ENCODE results near the gene TTPAL. TPM values are rescaled to one million over a fixed set of nuclear protein-coding genes. Genes with fewer than 3 reads are reported as not detected.

TTPAL gene
- total and polyA plus RNA-seq, 2 of the 4 experiments (the other 2 are of a cell fraction), result 8.2 to 18.1 TPM

DNA sequence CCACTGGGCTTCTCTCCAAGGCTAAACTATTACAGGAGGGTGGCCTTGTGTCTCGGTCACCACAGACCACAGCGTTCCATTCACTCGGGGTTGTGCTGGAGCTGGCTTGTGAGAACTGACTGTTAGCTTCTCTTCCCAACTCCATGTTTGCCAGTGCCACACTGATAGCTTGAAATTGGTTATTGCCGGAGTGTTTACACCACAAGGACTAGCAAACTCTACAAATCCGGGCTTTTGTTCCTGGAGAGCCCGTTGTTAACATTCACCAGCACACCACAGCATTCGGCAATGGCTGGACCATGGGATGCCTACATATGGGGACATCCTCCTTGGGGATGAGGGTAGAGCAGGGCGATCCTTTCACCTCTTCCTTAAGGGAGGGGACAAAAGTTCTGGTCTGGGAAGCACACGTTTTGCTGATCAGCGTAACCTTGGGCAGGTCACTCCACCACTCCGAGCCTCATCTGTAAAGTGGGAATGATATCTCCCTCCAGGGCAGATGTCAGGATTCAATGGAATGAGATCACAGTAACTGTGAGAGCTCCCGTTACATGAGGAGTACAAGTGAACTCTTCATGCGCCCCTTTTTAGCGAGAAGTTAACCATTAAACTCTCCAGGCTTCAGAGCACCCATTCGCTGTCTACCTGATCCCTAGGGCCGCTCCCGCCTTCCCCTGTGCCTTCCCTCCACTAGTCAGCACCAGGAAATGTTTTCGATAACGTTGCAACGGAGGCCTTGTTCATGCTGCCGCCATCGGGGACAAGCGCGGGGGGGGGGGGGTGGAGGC lies 41.7 kb upstream of the TTPAL start:
- in situ Hi-C loops (cut with MboI; ENCODE audit: low sequenced_read_pairs), result no loop called here
- Histone ChIP-seq H3K9me1 (ENCODE audit: insufficient read depth, low read length) (no peaks in the 10 kb centered on the region), H4K5ac (ENCODE audit: low read depth, low read length) (no peak overlapping the region), H4K8ac (ENCODE audit: low read depth in 2 of 2, low read length in 2 of 2) (no peak overlapping the region), H3K4me3 (ENCODE audit: insufficient read depth, low read depth, low read length) (no peak overlapping the region), H2BK5ac (ENCODE audit: low read depth, low read length, poor library complexity, severe bottlenecking) (no peak overlapping the region), H3K4ac (ENCODE audit: low read depth, low read length) (no peak overlapping the region), H3K4me1 (ENCODE audit: control insufficient read depth, insufficient read depth, low read length) (no peaks in the 10 kb centered on the region), H4K91ac (ENCODE audit: insufficient read depth, low read depth, low read length) (no peak overlapping the region), H3K18ac (ENCODE audit: low read depth, low read length) (no peak overlapping the region), H2AK5ac (ENCODE audit: low read depth, low read length) (no peak overlapping the region), H3K56ac (ENCODE audit: extremely low read depth, insufficient read depth, low read length) (no peak overlapping the region), H3K4me2 (ENCODE audit: low read depth, low read length) (no peak overlapping the region), H3K9ac (ENCODE audit: low read depth, low read length) (no peak overlapping the region), H3K27me3 (ENCODE audit: control insufficient read depth, insufficient read depth, low read length) (peaks cover 38% of the 10 kb centered on the region), H3K36me3 (ENCODE audit: control insufficient read depth, insufficient read depth, low read length) (no peaks in the 10 kb centered on the region), H2BK120ac (ENCODE audit: low read depth, low read length) (no peak overlapping the region), H3K14ac (replicated peaks; ENCODE audit: low read depth, low read length) (no peak overlapping the region), H4K20me1 (ENCODE audit: insufficient read depth, low read length) (no peaks in the 10 kb centered on the region), H2BK15ac (ENCODE audit: low read depth, low read length) (no peak overlapping the region), H3K23ac (ENCODE audit: low read depth, low read length) (no peak overlapping the region), H3K9me3 (ENCODE audit: control insufficient read depth, insufficient read depth, low read length) (no peaks in the 10 kb centered on the region), H2AK9ac (replicated peaks; ENCODE audit: low read depth, low read length, poor library complexity) (no peak overlapping the region), H2AFZ (replicated peaks; ENCODE audit: low read length, poor library complexity) (no peak overlapping the region), H3K27ac (ENCODE audit: insufficient read depth, low read length) (no peak overlapping the region), H3K79me1 (ENCODE audit: low read depth in 1 of 2, low read length in 2 of 2) (no peaks in the 10 kb centered on the region), H2BK20ac (ENCODE audit: low read depth, low read length) (no peak overlapping the region)
- intact Hi-C loops (cut with micrococcal nuclease), result no loop called here
- 67% methylated on average over 4 of the region's 24 CpGs; no CpG with 5 or more reads in 1 of the 2 experiments for WGBS, 2 experiments (ENCODE audit: extremely low coverage in 2 of 2, insufficient read length in 1 of 2)
- no TSS peak for BruUV-seq (replicated peaks)
- dilution Hi-C loops (cut with HindIII; ENCODE audit: low sequenced_read_pairs, unreplicated experiment), result no loop called here
- TF ChIP-seq USF2 (IDR thresholded peaks at IDR 0.05; ENCODE audit: low read depth, low read length), result no peak
- TF ChIP-seq RFX5 (IDR thresholded peaks at IDR 0.05; ENCODE audit: low read depth, low read length), result no peak
- TF ChIP-seq MAFK (IDR thresholded peaks at IDR 0.05; ENCODE audit: low read depth, low read length), result no peak
- no peak for TF ChIP-seq MAZ (IDR thresholded peaks at IDR 0.05; ENCODE audit: borderline replicate concordance, low read depth, low read length)
- no peak for TF ChIP-seq CHD1 (IDR thresholded peaks at IDR 0.05; ENCODE audit: low read depth, low read length)
- TF ChIP-seq RCOR1 (IDR thresholded peaks at IDR 0.05; ENCODE audit: insufficient replicate concordance, low read length), result no peak
- TF ChIP-seq FOS (IDR thresholded peaks at IDR 0.05; ENCODE audit: low read depth, low read length), result no peak
- ATAC-seq (ENCODE audit: low read depth) (no peak), DNase-seq (no peak)
- POLR2A ChIA-PET (ENCODE audit: unreplicated experiment), result no interaction called here
- CTCF ChIA-PET, result no interaction called here

All from IMR-90 (cell line).